ENCODE results near the gene CYP4F11.

- TF ChIP-seq CTCF (IDR thresholded peaks at IDR 0.05; ENCODE audit: insufficient read depth, low read depth, low read length) (no peak), EZH2 (IDR thresholded peaks at IDR 0.05; ENCODE audit: insufficient read depth, low read length) (no peak)
Measured at GRCh38 chr19:15913830-15914229, 20.5 kb downstream of the CYP4F11 start.
